HEK293 (cell line): ENCODE data around the gene BRCA1.
"Not testable (repeated sequence)": the region's sequence is repeated elsewhere in the genome, so short reads cannot be mapped to it uniquely, and the experiment has no call there.

ENCODE experiments used
- CTCF ChIA-PET: fragments of 350-600 bp; formaldehyde crosslinking; extraction: SDS; loops from one replicate; lab custom pipeline; 2021; ENCODE audit warnings: antibody characterized with exemption; lab: Yijun Ruan, JAX
- POLR2A ChIA-PET: fragments of 300-600 bp; formaldehyde crosslinking; extraction: SDS; loops from one replicate; lab custom pipeline; 2020; ENCODE audit warnings: antibody characterized with exemption, inconsistent platforms; lab: Yijun Ruan, JAX
- H3K27ac ChIP-seq: fragments of 200-500 bp; sonication (Bioruptor generic); 2 replicates; pipeline ENCODE4 v1.5.1; 2014; ENCODE audit warnings: low read depth, low read length, control low read depth, inconsistent platforms; ENCODE audit errors: extremely low read depth
- H3K36me3 ChIP-seq, 2 experiments: fragments of 200-500 bp in 1 of 2; sonication (Bioruptor generic) in 1 of 2; 1 replicate in 1 of 2; 2 replicates in 1 of 2; pipeline ENCODE4 v1.5.1; 2014 to 2017; ENCODE audit warnings: inconsistent platforms in 2 of 2, low read length in 2 of 2; ENCODE audit not compliant: control insufficient read depth in 2 of 2, insufficient read depth in 1 of 2
- H3K4me1 ChIP-seq: fragments of 200-500 bp; sonication (Bioruptor generic); 2 replicates; pipeline ENCODE4 v1.5.1; 2014; ENCODE audit warnings: mild to moderate bottlenecking, low read length, inconsistent platforms; ENCODE audit not compliant: control insufficient read depth, insufficient read depth
- H3K4me3 ChIP-seq: 2 replicates; pipeline ENCODE4 v1.5.1; 2011; ENCODE audit warnings: low read depth, mild to moderate bottlenecking, control low read depth, low read length, moderate library complexity
- H3K9me3 ChIP-seq: fragments of 200-500 bp; sonication (Bioruptor generic); 2 replicates; pipeline ENCODE4 v1.5.1; 2014; ENCODE audit warnings: low read depth, low read length, inconsistent platforms; ENCODE audit not compliant: control insufficient read depth, insufficient read depth
- FEZF1 ChIP-seq: fragments of 450-650 bp; formaldehyde crosslinking; IDR thresholded peaks from 2 replicates; pipeline ENCODE4 v1.5.1; 2016; ENCODE audit warnings: missing biosample characterization, missing genetic modification characterization
- IKZF3 ChIP-seq: fragments of 450-650 bp; IDR thresholded peaks from 2 replicates; pipeline ENCODE4 v1.5.0; 2018; ENCODE audit warnings: missing biosample characterization, mild to moderate bottlenecking, missing genetic modification characterization, moderate library complexity
- PBX3 ChIP-seq: sonication (generic); formaldehyde crosslinking; IDR thresholded peaks from 2 replicates; pipeline ENCODE4 v1.8.1; 2022; ENCODE audit warnings: mild to moderate bottlenecking, moderate library complexity, missing genetic modification reagents
- PRDM1 ChIP-seq: fragments of 450-650 bp; formaldehyde crosslinking; IDR thresholded peaks from 2 replicates; pipeline ENCODE4; 2016; ENCODE audit warnings: missing biosample characterization, missing genetic modification characterization
- PRDM10 ChIP-seq: fragments of 450-650 bp; formaldehyde crosslinking; IDR thresholded peaks from 2 replicates; pipeline ENCODE4 v1.5.1; 2016; ENCODE audit warnings: missing biosample characterization, missing genetic modification characterization
- RBAK ChIP-seq: fragments of 450-650 bp; formaldehyde crosslinking; IDR thresholded peaks from 2 replicates; pipeline ENCODE4 v1.5.1; 2016; ENCODE audit warnings: missing biosample characterization, missing genetic modification characterization
- SETDB1 ChIP-seq: IDR thresholded peaks from one replicate; pipeline ENCODE4 v1.6.1; 2017; ENCODE audit warnings: mild to moderate bottlenecking, low read length, moderate library complexity, mixed read lengths; ENCODE audit not compliant: insufficient read length
- SP3 ChIP-seq: fragments of 450-650 bp; formaldehyde crosslinking; IDR thresholded peaks from 2 replicates; pipeline ENCODE4 v1.5.1; 2016; ENCODE audit warnings: missing biosample characterization, missing genetic modification characterization
- ZFP3 ChIP-seq: fragments of 450-650 bp; formaldehyde crosslinking; IDR thresholded peaks from 2 replicates; pipeline ENCODE4 v1.5.1; 2016; ENCODE audit warnings: low read depth, missing biosample characterization, missing genetic modification characterization
- ZNF10 ChIP-seq: fragments of 450-650 bp; formaldehyde crosslinking; IDR thresholded peaks from 2 replicates; pipeline ENCODE4 v1.5.1; 2017; ENCODE audit warnings: missing biosample characterization, missing genetic modification characterization
- ZNF175 ChIP-seq: fragments of 450-650 bp; formaldehyde crosslinking; IDR thresholded peaks from 2 replicates; pipeline ENCODE4 v1.5.1; 2016; ENCODE audit warnings: missing biosample characterization, missing genetic modification characterization
- ZNF214 ChIP-seq: fragments of 450-650 bp; formaldehyde crosslinking; IDR thresholded peaks from 2 replicates; pipeline ENCODE4 v1.5.1; 2017; ENCODE audit warnings: missing biosample characterization, mild to moderate bottlenecking, missing genetic modification characterization, borderline replicate concordance
- ZNF24 ChIP-seq: fragments of 450-650 bp; formaldehyde crosslinking; IDR thresholded peaks from 2 replicates; pipeline ENCODE4 v1.5.1; 2016; ENCODE audit warnings: missing biosample characterization, missing genetic modification characterization
- ZNF362 ChIP-seq: fragments of 450-650 bp; formaldehyde crosslinking; IDR thresholded peaks from 2 replicates; pipeline ENCODE4 v1.5.1; 2016; ENCODE audit warnings: missing biosample characterization, missing genetic modification characterization
- ZNF473 ChIP-seq: fragments of 450-650 bp; formaldehyde crosslinking; IDR thresholded peaks from 2 replicates; pipeline ENCODE4 v1.5.1; 2017; ENCODE audit warnings: missing biosample characterization, missing genetic modification characterization
- ZNF561 ChIP-seq: fragments of 450-650 bp; IDR thresholded peaks from 2 replicates; pipeline ENCODE4 v1.5.1; 2018; ENCODE audit warnings: missing biosample characterization, missing genetic modification characterization, borderline replicate concordance
- ZNF621 ChIP-seq: fragments of 450-650 bp; formaldehyde crosslinking; IDR thresholded peaks from 2 replicates; pipeline ENCODE4 v1.5.1; 2017; ENCODE audit warnings: missing biosample characterization, missing genetic modification characterization
- ZNF629 ChIP-seq: fragments of 450-650 bp; formaldehyde crosslinking; IDR thresholded peaks from 2 replicates; pipeline ENCODE4 v1.5.1; 2017; ENCODE audit warnings: missing biosample characterization, missing genetic modification characterization
- ZNF660 ChIP-seq: fragments of 450-650 bp; IDR thresholded peaks from 2 replicates; pipeline ENCODE4 v1.5.1; 2018; ENCODE audit warnings: missing biosample characterization, mild to moderate bottlenecking, missing genetic modification characterization

BRCA1 gene

GRCh38 chr17:43134774-43135453, 9.8 kb upstream of the BRCA1 start:
- Histone ChIP-seq H3K9me3 (no peaks in the 10 kb centered on the region), H3K4me1 (no peaks in the 10 kb centered on the region), H3K4me3 (no peak overlapping the region), H3K36me3 (peaks cover 4 to 34% of the 10 kb centered on the region in 2 experiments; a peak in 2 of 3 replicates), H3K27ac (no peak overlapping the region)
- POLR2A ChIA-PET = no interaction called here
- CTCF ChIA-PET = no interaction called here
- TF ChIP-seq ZNF362 (no peak), PRDM10 (no peak), SP3 (no peak), ZNF175 (tag by site-specific recombination) (no peak), PBX3 (CRISPR knock-in tag) (no peak), ZNF473 (tag by site-specific recombination) (no peak), FEZF1 (no peak), RBAK (no peak), ZNF214 (tag by site-specific recombination) (no peak), IKZF3 (tag by site-specific recombination) (no peak)

GRCh38 chr17:43133439-43133838, 8.3 kb upstream of the BRCA1 start:
- H3K4me1 ChIP-seq, H3K9me3 ChIP-seq, H3K4me3 ChIP-seq, H3K27ac ChIP-seq: not testable (repeated sequence)
- peaks cover 4 to 41% of the 10 kb centered on the region in 2 experiments; a peak in 2 of 3 replicates for H3K36me3 ChIP-seq
- POLR2A ChIA-PET = interaction anchor here (0.6 to 1.1 kb wide), 3 partner anchors 8 to 370 kb away, joined by 3 to 4 read pairs (median 3); partner anchors contain the start of gene BRCA1
- peak; percentile 54 for TF ChIP-seq PRDM1 (tag by site-specific recombination)
- CTCF ChIA-PET = interaction anchor here (0.6 kb wide), 1 partner anchor 179 kb away, joined by 4 read pairs; no protein-coding TSS in a partner anchor

- ChIA-PET POLR2A (no interaction called here), CTCF (interaction anchor here (0.7 kb wide), 1 partner anchor 262 kb away, joined by 4 read pairs; no protein-coding TSS in a partner anchor)
- TF ChIP-seq ZNF10 (tag by site-specific recombination) (no peak), ZNF660 (tag by site-specific recombination) (no peak), RBAK (no peak), ZNF561 (no peak), ZNF24 (tag by site-specific recombination) (no peak), ZFP3 (tag by site-specific recombination) (no peak), FEZF1 (no peak), ZNF629 (tag by site-specific recombination) (no peak), SETDB1 (no peak), ZNF621 (tag by site-specific recombination) (no peak)
- no peak overlapping the region for H3K27ac ChIP-seq
- H3K4me3 ChIP-seq = no peak overlapping the region
- peaks cover 4 to 49% of the 10 kb centered on the region in 2 experiments; a peak in 2 of 3 replicates for H3K36me3 ChIP-seq
- H3K9me3 ChIP-seq = no peaks in the 10 kb centered on the region
- no peaks in the 10 kb centered on the region for H3K4me1 ChIP-seq
These were observed 7.0 kb upstream of the BRCA1 start for GRCh38 chr17:43132117-43132516.
